Myocyte (in vitro differentiated cells): ENCODE results near the gene WDR17. TPM values are rescaled to one million over a fixed set of nuclear protein-coding genes. Genes with fewer than 3 reads are reported as not detected.
"Not testable (repeated sequence)": the region's sequence is repeated elsewhere in the genome, so short reads cannot be mapped to it uniquely, and the experiment has no call there.

Experiments used
- DNase-seq: peaks from one replicate; pipeline ENCODE4 v3.0.0-alpha.2; 2012; ENCODE audit warnings: low read depth
- total RNA-seq: library from RNA; depleted of rRNA; stranded (reverse); fragments of >200 nt; gene quantifications from 2 replicates; pipeline ENCODE4 v1.2.3, GENCODE V29; 2014

The WDR17 gene
- total RNA-seq, 1 donor from 2014 or later = not detected

DNA sequence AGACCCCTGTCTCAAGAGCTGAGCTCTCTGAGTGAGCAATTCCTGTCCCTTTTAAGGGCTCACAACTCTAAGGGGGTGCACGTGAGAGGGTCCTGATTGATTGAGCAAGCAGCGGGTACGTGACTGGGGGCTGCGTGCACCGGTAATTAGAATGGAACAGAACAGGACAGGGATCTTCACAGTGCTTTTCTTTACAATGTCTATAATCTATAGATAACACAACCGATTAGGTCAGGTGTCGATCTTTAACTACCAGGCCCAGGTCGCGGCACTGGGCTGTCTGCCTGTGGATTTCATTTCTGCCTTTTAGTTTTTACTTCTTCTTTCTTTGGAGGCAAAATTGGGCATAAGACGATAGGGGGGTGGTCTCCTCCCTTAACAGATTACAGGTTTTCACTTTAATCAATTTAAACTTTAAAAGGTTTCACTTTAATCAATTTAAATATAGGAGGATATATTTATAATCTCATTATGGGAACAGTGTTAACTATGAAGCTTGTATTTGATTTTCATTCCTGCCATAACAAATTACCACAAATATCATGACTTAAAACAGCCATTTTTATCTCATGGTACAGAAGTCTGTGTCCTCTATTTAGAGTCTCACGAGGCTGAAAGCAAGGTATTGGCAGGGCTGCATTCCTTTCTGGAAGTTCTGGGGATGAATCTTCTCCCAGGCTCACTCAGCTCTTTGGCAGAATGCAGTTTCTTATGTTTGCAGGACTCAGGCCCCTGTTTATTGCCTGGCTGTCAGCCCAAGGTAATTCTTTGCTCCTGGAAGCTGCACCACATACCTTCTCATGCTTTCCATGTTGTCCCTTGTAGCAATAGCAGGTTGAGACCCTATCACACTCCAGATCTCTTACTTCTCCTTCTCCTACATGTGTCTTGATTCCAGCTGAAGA is 124.5 kb downstream of the WDR17 start:
- DNase-seq = no peak

DNA sequence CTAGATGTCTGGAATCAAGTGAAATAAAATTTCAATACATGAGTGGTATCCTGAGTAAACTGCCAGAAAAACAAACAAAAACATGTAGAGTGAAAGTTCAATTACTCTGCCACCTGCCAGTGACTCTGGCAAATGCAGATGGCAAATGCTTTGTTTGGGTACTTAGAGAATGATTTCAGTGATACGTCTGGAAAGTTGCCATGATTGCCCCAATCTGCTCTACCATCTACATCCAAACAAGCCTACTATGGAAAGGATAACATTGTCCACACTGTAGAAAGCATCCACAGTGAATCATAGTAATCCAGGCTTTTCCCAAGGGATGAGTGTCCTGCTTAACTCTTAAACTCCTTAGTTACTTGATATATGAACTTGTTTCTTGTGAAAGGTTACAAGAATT is 126.3 kb downstream of the WDR17 start:
- DNase-seq = peak; percentile 52

DNA sequence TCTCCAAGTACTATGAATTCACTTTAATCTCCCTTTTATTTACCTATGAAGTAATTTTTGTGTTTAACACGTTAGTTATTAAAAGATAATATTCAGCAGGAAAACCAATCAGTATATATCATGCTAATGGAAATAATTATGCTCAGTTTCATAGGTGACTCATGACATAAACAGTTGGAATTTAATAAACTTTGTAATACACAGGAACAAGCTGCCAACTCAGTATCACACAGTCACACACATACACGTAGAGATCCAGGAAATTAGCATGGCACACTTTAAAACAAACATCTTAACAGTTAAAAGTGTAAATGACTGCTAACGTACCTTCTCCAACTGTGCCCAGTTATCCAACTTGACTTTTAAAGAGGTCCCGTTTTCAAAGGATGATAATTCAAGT is 127.5 kb downstream of the WDR17 start:
- no peak for DNase-seq

DNA sequence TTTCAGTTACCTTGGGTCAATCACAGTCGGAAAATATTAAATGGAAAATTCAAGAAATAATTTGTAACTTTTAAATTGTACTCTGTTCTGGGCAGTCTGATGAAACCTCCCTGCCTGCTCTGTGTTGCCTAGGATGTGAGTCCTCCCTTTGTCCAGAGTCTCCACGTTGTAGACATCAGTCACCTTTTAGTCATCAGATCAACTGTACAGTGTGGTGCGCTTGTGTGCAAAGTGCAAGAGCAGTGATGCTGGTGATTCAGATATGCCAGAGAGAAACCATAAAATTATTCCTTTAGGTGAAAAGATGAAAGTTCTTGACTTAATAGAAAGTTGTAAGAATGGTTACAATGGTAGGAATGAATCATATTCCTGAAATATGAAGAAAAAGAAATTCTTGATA is 128.3 kb downstream of the WDR17 start:
- DNase-seq = no peak

DNA sequence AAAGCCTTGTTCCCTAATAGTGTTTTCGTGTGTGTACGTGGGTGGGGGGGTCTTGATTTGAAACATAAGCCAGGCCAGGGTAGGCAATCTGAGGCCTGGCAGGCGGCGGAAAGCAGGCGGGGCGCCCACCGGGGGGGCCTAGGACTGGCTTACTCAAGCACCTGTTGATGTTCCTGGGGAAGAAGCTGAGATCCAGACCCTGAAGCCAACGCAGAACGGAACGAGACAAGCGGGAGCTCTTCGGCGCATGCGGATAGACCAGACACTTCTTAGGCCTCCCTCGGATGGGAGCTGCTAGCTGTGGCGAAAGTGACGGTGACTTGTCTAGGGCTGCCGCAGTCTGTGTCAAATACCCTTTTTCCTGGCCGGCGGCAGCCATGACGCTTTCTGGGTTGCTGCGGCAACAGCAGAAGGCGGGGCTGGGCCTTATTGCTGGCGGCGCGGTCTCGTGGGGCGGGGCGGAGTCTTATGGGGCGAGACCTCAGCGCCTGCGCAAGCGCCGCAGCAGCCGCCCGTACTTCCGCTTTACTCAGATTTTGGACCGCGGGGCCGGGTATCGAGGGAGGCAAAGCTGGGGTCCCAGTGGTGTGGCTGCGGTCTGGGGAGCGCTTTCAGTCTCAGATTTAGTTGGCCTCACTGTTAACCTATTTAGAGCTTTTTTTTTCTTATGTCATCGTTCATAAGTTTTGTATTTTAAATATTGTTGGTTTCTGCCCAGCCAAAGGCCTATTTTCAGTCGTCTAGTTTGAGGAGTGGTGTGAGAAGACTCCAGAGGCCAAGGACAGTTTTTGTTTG is 129.7 kb downstream of the WDR17 start, which contains the start of gene SPATA4:
Gene SPATA4, minus strand, starts transcription at position 402 of the 795 bp plus-strand sequence. Its CDS starts 23 bp downstream, at position 379.
- DNase-seq = peak; percentile 94

DNA sequence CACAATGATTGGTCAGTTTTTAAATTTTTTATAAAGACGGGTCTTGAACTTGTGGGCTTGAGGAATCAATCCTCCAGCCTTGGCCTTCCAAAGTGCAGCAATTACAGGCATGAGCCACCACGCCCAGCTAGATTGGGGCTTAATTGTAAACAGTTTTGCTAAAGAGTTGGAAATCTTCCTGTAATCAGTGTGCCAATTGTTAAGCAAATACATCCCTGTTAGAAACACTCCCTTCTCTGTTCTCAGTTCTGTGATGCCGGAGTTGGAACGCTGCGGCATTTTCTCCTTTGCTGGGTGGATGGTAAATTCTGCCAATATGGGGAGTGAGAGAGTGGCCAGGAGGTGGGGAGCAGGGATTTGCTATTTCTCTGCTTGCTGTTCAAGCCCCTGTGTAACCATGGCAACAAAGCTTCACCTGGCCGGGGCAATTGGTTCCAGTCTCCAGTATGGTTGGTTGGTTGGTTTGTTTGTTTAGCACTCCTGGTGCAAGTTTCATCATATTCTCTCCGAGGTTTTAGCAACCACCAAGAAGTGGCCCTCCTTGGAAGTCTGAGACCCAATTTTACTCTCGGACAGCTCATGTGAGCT is 132.8 kb downstream of the WDR17 start:
- no peak for DNase-seq

DNA sequence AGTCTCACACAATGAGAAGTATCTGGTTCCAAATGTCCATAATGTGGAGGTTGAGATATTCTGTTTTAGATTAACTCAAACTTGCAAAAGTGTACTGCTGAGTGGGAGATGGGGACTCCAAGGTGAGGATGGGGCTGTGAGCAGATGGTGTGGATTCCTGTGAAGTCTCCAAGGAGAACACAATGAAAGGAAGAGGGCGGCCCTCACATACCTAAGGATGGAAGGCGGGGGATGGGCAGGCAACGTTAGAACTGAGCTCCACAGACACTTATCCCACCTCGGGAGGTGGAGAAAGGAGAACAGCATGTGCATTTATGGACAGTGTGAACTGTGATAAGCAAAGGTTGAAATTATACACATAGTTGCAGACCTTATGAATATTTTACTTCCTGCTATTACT is 139.7 kb downstream of the WDR17 start:
- no peak for DNase-seq

DNA sequence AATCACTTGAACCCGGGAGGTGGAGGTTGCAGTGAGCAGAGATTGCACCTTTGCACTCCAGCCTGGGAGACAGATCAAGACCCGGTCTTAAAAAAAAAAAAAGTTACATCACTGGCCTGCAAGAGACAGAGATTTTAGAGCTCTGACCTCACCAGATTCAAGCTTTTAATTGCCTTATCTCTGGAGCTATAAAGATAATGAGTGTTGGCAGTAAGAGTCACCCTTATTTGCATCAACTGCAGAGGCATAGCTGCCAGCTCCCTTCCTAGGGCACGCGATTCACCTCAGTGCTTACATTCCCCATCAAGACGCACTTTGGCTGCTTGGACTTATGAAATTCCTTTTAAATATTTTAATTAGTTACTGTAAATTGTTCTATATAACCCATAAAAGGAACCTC is 142.2 kb downstream of the WDR17 start:
- no peak for DNase-seq

DNA sequence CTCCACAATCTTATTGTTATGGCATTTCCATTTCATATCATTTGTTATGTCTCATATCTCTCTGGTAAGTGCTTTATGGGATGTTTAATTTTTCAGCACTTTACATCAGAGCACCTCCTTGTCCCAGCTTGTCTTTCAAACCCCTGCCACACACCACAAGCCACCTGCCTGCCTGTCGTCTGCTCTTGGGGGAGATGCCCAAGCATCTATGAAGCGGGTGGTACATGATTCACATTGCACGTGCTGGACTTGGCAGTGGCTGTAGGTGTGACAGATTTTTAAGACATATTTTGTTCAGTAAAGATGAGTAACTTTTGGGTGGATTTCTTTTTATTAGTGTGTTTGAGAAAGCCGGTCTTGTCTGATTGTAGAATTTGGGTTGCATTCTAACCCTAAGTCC is 143.9 kb downstream of the WDR17 start:
- DNase-seq = peak; percentile 52

DNA sequence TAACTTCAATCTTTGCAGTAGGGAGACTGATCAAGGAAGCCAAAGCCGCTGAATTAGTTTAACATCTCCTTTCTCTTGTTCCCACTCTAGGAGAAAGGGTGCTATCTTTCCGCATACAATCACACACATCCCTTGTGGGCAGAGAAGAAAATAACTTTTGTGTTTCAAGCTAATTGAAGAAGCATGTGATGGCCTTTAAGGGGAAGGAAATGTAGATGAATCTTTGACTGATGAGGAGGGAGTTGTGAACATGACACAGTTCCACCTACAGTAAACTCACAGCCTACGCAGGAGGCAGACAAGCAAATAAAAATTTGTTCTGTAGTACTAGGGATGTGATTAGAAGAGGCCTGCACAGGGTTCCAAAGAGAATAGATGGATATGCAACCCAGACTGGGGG is 144.5 kb downstream of the WDR17 start:
- DNase-seq = peak; percentile 38

DNA sequence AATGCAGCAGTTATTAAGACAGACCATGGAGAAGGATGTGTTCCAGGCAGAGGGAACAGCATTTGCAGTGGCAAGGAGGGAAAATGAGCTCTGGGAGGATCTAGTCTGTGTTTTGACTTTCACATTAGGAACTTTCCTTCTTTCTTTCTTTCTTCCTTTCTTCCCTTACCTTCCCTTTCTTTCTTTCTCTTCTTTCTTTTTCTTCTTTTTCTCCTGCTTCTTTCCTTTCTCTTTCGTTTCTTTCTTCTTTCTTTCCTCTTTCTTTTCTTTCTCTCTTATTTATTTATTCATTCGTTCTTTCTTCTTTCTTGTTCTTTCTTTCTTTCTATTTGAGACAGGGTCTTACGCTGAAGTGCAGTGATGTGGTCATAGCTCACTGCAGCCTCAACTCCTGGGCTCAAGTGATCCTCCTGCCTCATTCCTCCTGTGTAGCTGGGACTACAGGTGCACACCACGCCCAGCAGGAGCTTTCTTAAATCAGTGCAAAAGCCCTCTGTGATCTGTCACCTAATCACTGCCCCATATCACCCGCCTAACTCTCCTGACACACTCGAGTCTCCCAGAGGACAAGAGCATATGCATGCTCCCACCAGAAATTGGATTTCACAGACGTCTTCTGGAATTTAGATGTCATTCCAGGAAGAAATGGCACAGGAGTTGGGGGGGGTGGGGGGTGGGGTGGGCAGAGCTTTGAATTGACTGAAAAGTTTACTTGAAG is 145.1 kb downstream of the WDR17 start:
- DNase-seq = no peak

DNA sequence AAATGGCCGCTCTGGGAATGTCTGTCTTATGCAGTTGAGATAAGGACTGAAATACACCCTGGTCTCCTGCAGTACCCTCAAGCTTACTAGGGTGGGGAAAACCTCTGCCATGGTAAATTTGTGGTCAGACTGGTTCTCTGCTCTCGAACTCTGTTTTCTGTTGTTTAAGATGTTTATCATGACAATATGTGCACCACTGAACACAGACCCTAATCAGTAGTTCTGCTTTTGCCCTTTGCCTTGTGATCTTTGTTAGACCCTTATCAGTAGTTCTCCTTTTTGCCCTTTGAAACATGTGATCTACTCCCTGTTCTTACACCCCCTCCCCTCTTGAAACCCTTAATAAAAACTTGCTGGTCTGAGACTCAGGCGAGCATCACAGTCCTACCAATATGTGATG is 146.7 kb downstream of the WDR17 start:
- not testable (repeated sequence) for DNase-seq

DNA sequence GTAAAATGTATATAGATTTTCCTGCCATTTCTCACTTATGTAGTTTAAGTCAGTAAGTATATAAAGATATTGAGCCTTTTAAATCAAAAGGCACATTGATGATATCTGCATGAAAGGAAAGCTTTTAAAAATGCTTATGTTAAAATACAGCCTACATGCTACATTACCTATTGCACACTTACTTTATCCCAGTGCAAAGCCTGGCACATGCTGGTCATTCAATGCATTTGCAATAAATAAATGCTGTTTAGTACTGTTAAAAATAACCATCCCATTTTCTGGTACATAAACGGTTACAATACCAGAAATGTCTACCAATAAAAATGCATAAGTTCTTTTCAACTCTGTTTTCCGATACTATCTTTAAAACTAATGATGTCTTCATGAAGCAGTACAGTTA is 151.9 kb downstream of the WDR17 start:
- DNase-seq = no peak

DNA sequence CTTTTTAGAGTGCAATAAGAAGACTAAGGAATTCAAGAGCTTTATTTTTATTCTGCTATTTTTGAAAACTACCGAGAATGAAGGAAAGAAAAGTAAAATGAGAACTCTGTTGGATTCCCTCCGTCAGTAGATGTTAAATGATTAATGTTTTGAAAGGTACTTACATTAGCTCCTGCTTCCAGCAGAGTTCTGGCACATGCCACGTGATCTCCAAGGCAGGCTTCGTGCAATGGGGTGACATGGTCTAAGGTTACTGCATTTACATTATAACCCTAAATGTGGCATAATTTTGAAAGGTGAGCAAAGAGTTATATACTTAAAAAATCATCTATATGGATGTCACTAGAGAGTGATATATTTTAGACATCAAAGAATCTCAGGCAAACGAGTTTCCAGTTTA is 156.5 kb downstream of the WDR17 start:
- DNase-seq = no peak

DNA sequence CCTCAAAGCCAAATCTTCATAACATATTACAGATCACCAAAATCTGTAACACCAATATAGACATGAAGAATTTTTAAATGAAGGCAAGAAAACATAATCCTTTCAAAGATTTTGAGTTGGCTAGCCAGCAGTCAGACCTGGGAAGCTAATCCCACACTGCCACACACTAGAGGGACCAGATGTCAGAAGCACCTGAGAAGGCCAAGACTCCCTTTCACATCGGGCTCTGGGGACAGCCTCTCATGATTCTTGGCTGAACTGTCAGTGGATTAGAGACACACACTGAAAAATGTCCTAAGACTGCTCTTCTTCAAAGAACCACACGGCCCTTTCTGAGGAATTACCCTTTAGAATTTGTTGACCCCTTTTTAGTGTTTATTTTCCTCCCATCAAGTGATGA is 157.9 kb downstream of the WDR17 start:
- DNase-seq = no peak

DNA sequence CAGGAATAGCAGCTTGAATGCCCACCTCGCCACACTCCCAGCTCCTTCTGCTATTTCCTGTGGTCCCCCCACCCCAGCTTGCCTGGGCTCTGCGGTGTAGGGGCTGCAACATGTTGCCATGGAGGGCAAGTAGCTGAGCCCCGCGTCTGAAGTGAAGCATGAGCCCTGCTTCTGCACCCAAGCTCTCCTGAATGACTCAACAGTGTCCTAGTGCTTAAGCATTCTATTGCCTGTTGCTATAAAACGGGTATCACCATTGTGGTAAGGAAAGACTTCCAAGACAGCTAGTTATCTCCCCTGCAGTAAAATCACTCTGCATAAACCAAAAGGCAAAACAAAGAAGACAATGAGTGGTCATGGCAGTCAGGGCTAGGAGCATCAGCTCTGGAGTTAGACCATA is 161.1 kb downstream of the WDR17 start:
- no peak for DNase-seq

DNA sequence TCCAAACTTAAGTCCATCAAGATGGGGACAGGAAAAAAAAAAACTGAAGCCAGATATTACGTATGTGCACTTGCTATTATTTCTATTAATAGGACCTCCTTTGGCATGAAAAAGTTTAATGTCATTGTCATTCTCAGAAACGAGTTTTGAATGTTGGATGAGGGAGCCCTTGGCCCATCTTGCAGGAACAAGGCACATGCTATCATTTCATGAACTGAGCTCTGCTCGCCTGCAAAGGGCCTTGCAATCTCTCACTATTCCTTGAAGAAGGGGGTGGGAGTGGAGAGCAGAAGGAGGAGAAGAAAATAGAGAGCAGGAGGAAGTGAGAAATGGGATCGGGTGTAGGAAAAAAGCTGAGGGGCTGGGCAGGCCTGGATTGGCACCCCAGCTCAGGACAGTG is 164.0 kb downstream of the WDR17 start:
- DNase-seq = no peak
